ENCODE data around the gene KRTAP10-6. TPM values are rescaled to one million over a fixed set of nuclear protein-coding genes. Genes with fewer than 3 reads are reported as not detected.
"Not testable (repeated sequence)": the region's sequence is repeated elsewhere in the genome, so short reads cannot be mapped to it uniquely, and the experiment has no call there.

Gene KRTAP10-6
- total RNA-seq, 1 experiment from 2014 or later: not detected

DNA sequence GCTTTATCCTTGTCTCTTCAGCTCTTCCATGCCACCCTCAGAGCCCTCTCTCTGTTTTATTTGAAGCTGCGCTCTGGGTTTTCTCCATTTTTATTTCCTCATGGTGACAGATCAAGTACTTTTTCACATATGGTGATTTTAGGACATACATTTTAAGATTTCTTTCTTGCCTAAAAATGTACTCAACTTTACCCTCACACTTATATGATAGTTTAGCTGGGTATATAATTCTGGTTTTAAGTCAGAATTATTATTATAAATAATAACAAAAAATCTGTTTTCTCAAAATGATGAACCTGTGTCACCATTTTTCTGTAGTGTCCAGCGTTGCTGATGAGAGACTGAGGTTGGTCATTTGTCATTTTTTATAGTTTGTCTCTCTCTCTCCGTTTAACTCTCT lies 11.1 kb downstream of the KRTAP10-6 start:
- no peaks in the 10 kb centered on the region for H3K9me3 ChIP-seq (ENCODE audit: low read length)
- H3K9ac ChIP-seq (ENCODE audit: low read length): no peak overlapping the region

DNA sequence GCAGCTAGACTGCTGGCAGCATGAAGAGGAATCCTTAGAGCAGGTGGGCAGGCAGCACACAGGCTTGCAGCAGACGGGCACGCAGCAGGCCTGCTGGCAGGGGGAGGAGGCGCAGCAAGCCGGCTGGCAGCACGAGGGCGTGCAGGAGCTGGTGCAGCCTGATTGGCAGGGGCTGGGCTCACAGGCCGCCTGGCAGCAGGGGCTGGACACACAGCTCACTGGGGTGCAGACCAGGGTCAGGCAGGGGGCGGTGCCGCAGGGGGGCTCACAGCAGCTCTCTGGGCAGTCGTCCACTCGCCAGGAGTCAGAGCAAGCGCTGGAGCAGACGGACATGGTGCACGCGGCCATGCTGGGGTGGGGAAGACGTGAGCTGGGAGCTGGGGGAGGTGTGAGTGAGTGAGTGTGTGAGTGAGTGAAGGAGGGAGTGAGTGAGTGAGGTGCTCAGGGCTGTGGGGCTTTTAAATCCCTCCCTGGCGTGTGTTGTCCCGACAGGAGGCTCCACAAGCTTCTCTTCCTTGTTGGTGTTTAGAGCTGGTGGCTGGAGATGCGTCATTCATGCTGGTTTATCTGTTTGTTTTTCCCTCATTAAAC lies 12.0 kb downstream of the KRTAP10-6 start, which contains the start of gene KRTAP10-5:
KRTAP10-5 (minus strand) TSS at position 374 of the 591 bp plus-strand sequence; CDS start at position 348, 26 bp downstream.
- H2AFZ ChIP-seq (ENCODE audit: low read length); H3K9me2 ChIP-seq (replicated peaks; ENCODE audit: insufficient read depth, low read length); H3K4me3 ChIP-seq (ENCODE audit: low read length); DNase-seq; H3K27me3 ChIP-seq (ENCODE audit: low read length); H3K36me3 ChIP-seq (ENCODE audit: insufficient read depth, low read length); H3K79me2 ChIP-seq (ENCODE audit: low read length); H3K9ac ChIP-seq (ENCODE audit: low read length); H3K27ac ChIP-seq (ENCODE audit: low read length); H3K4me2 ChIP-seq (ENCODE audit: low read depth, low read length, poor library complexity, severe bottlenecking); H4K20me1 ChIP-seq (ENCODE audit: insufficient read depth, low read depth, low read length); H3K4me1 ChIP-seq (ENCODE audit: low read length); H3K9me3 ChIP-seq (ENCODE audit: low read length): not testable (repeated sequence)

More for the DNA sequence above, 11.1 kb downstream of the KRTAP10-6 start:
- Histone ChIP-seq H3K4me2 (ENCODE audit: low read depth, low read length, poor library complexity, severe bottlenecking) (no peak overlapping the region), H4K20me1 (ENCODE audit: insufficient read depth, low read depth, low read length) (no peaks in the 10 kb centered on the region), H3K4me1 (ENCODE audit: low read length) (no peaks in the 10 kb centered on the region), H3K36me3 (ENCODE audit: insufficient read depth, low read length) (no peaks in the 10 kb centered on the region), H3K27ac (ENCODE audit: low read length) (no peak overlapping the region), H3K9me2 (replicated peaks; ENCODE audit: insufficient read depth, low read length) (no peaks in the 10 kb centered on the region), H2AFZ (ENCODE audit: low read length) (no peak overlapping the region), H3K4me3 (ENCODE audit: low read length) (no peak overlapping the region), H3K79me2 (ENCODE audit: low read length) (no peaks in the 10 kb centered on the region), H3K27me3 (ENCODE audit: low read length) (no peaks in the 10 kb centered on the region)
- no peak for DNase-seq

DNA sequence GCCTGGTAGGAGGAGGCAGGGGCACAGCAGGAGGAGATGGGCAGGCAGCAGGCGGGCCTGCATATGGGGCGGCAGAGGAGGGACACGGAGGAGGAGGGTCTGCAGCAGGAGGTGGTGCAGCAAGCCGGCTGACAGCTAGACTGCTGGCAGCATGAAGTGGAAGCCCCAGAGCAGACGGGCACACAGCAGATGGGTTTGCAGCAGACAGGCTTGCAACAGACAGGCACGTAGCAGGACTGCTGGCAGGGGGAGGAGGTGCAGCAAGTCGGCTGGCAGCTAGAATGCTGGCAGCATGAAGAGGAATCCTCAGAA lies 12.5 kb downstream of the KRTAP10-6 start:
- no peak overlapping the region for H3K4me2 ChIP-seq (ENCODE audit: low read depth, low read length, poor library complexity, severe bottlenecking)
- H4K20me1 ChIP-seq (ENCODE audit: insufficient read depth, low read depth, low read length): no peaks in the 10 kb centered on the region
- no peaks in the 10 kb centered on the region for H3K36me3 ChIP-seq (ENCODE audit: insufficient read depth, low read length)
- H3K79me2 ChIP-seq (ENCODE audit: low read length): no peaks in the 10 kb centered on the region
- no peak overlapping the region for H3K27ac ChIP-seq (ENCODE audit: low read length)
- no peaks in the 10 kb centered on the region for H3K9me3 ChIP-seq (ENCODE audit: low read length)
- no peak for DNase-seq
- H3K4me3 ChIP-seq (ENCODE audit: low read length): no peak overlapping the region
- H3K9ac ChIP-seq (ENCODE audit: low read length): no peak overlapping the region
- H3K27me3 ChIP-seq (ENCODE audit: low read length): no peaks in the 10 kb centered on the region
- H2AFZ ChIP-seq (ENCODE audit: low read length): no peak overlapping the region
- no peaks in the 10 kb centered on the region for H3K9me2 ChIP-seq (replicated peaks; ENCODE audit: insufficient read depth, low read length)
- H3K4me1 ChIP-seq (ENCODE audit: low read length): no peaks in the 10 kb centered on the region

DNA sequence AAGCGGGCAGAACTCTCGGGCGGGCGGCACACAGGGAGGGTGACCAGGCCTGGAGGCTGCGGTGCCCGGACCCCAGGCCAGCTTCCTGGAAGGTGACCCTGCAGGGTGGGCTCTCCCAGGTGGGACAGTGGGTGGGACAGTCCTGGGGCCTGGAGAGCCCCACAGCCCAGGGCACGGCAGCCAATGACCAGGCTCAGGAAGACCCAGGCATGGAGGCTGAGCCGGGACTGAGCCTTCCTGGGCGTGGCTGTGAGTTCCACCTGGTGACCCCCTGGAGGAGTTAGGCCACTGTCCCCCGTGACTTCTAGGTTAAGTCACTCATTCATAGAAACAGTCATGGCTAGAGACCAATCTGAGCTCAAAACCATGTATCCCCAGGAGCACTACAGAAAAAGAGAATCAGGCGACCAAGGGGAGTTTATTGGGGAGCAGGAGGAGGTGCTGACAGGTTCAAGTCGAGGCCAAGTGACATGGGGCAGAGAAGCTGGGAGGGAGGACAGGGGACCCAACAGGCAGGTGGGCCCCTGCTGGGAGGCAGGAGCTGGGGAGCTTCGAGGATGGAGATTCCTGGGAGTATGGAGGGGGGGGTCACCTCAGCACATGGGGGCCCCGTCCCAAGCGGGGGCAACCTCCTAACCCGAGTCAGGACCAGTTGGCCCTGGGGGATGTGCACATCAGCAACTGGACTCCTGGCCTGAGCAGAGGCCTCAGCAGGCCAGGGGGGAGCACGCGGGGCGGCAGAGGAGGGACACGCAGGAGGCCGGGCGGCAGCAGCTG lies 13.1 kb downstream of the KRTAP10-6 start:
- Histone ChIP-seq H2AFZ (ENCODE audit: low read length) (no peak overlapping the region), H4K20me1 (ENCODE audit: insufficient read depth, low read depth, low read length) (no peaks in the 10 kb centered on the region), H3K9me2 (replicated peaks; ENCODE audit: insufficient read depth, low read length) (no peaks in the 10 kb centered on the region), H3K4me1 (ENCODE audit: low read length) (no peaks in the 10 kb centered on the region), H3K9ac (ENCODE audit: low read length) (no peak overlapping the region), H3K79me2 (ENCODE audit: low read length) (no peaks in the 10 kb centered on the region), H3K9me3 (ENCODE audit: low read length) (no peaks in the 10 kb centered on the region), H3K27ac (ENCODE audit: low read length) (no peak overlapping the region), H3K27me3 (ENCODE audit: low read length) (no peaks in the 10 kb centered on the region), H3K36me3 (ENCODE audit: insufficient read depth, low read length) (no peaks in the 10 kb centered on the region), H3K4me2 (ENCODE audit: low read depth, low read length, poor library complexity, severe bottlenecking) (no peak overlapping the region), H3K4me3 (ENCODE audit: low read length) (no peak overlapping the region)
- DNase-seq: no peak

DNA sequence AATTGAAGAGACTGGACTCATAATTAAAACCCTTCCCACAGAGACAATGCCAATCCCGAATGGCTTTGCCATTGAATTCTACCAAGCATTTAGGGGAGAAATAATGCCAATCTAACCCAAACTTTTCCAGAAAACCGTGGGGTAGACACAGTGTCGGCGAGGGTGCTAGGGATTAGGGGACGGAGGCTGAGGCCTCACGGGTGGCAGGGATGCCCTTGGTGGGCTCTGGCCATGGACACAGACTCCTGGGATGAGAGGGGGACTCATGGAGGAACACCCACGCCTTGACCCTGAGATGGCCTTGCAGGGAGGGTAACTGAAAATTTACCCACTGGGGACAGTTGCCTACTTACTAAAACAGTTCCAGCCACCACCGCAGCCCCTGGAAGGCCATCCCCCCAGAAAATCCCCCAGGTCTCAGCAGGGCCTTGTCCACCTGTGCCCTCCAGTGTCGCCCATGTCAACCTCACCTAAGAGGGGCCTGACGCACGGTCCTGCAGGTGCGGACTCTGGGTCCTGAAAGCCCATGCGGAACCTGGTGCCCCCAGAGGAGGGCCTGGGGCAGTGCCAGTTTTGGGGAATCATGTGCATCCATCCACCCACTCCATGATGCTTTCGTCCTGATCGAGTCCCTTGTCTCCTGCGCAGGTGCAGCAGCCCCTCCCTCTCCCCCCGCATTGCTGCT lies 13.8 kb downstream of the KRTAP10-6 start:
- Histone ChIP-seq H4K20me1 (ENCODE audit: insufficient read depth, low read depth, low read length) (no peaks in the 10 kb centered on the region), H3K27me3 (ENCODE audit: low read length) (no peaks in the 10 kb centered on the region), H3K36me3 (ENCODE audit: insufficient read depth, low read length) (no peaks in the 10 kb centered on the region), H3K4me2 (ENCODE audit: low read depth, low read length, poor library complexity, severe bottlenecking) (no peak overlapping the region), H3K27ac (ENCODE audit: low read length) (no peak overlapping the region), H3K9me3 (ENCODE audit: low read length) (no peaks in the 10 kb centered on the region), H3K9me2 (replicated peaks; ENCODE audit: insufficient read depth, low read length) (no peaks in the 10 kb centered on the region), H2AFZ (ENCODE audit: low read length) (no peak overlapping the region), H3K4me3 (ENCODE audit: low read length) (no peak overlapping the region), H3K79me2 (ENCODE audit: low read length) (no peaks in the 10 kb centered on the region), H3K9ac (ENCODE audit: low read length) (no peak overlapping the region), H3K4me1 (ENCODE audit: low read length) (no peaks in the 10 kb centered on the region)
- no peak for DNase-seq

DNA sequence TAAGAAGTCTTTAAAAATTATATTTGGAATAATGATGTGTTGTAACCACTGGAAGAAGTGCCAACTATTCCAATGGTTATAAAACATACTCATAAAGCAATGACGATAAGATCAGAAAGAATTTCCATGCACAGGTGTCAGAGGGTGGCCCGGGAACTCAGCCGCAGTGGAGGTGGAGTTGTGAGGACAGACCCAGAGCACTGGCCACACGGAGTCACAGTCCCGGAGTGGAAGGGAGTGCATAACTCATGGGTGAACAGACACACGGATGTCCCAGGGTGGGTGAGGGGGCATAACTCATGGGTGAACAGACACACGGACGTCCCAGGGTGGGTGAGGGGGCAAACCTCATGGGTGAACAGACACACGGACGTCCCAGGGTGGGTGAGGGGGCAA lies 16.3 kb downstream of the KRTAP10-6 start:
- no peak for DNase-seq
- H3K27me3 ChIP-seq (ENCODE audit: low read length): no peaks in the 10 kb centered on the region
- no peaks in the 10 kb centered on the region for H3K9me2 ChIP-seq (replicated peaks; ENCODE audit: insufficient read depth, low read length)
- no peaks in the 10 kb centered on the region for H4K20me1 ChIP-seq (ENCODE audit: insufficient read depth, low read depth, low read length)
- no peak overlapping the region for H3K27ac ChIP-seq (ENCODE audit: low read length)
- H3K4me3 ChIP-seq (ENCODE audit: low read length): no peak overlapping the region
- H3K79me2 ChIP-seq (ENCODE audit: low read length): no peaks in the 10 kb centered on the region
- no peaks in the 10 kb centered on the region for H3K4me1 ChIP-seq (ENCODE audit: low read length)
- no peaks in the 10 kb centered on the region for H3K9me3 ChIP-seq (ENCODE audit: low read length)
- no peak overlapping the region for H3K4me2 ChIP-seq (ENCODE audit: low read depth, low read length, poor library complexity, severe bottlenecking)
- H3K36me3 ChIP-seq (ENCODE audit: insufficient read depth, low read length): no peaks in the 10 kb centered on the region
- H2AFZ ChIP-seq (ENCODE audit: low read length): no peak overlapping the region
- H3K9ac ChIP-seq (ENCODE audit: low read length): no peak overlapping the region

DNA sequence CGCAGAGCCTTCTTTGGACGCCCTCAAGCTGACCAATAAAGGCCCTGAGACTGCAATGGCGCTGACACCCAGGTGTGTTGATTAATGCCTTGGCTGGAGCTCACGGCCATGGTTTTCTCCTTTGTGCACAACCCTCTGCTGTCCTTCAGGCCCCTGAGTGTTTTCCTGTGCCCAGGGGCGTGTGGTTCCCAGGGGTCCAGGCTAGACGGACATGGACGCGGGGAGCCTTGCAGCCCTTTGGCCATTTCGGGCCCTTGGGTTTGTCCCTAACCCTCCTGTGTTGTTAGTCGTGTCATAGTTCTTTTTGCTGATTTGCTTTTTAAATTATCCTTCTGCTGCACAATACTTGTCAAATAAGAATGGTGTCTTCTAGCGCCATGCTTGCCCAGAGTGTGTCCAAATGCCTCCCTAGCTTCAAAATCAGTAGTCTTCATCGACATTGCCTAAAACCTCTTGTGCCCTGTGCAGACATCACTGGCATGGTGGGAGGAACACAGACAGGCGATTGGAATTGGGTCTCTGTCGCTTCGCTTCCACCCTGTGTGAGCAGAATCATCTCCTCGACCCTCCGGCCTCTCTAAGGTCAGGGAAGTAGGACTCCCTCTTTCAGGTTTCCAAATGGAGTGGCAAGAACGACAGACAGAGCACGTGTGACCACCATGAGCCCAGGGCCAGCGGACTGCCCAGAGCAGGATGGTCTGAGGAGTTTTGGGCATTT lies 16.8 kb downstream of the KRTAP10-6 start:
- Histone ChIP-seq H3K27ac (ENCODE audit: low read length) (no peak overlapping the region), H3K9ac (ENCODE audit: low read length) (no peak overlapping the region), H3K4me2 (ENCODE audit: low read depth, low read length, poor library complexity, severe bottlenecking) (no peak overlapping the region), H3K27me3 (ENCODE audit: low read length) (no peaks in the 10 kb centered on the region), H3K79me2 (ENCODE audit: low read length) (no peaks in the 10 kb centered on the region), H3K4me1 (ENCODE audit: low read length) (no peaks in the 10 kb centered on the region), H4K20me1 (ENCODE audit: insufficient read depth, low read depth, low read length) (no peaks in the 10 kb centered on the region), H3K36me3 (ENCODE audit: insufficient read depth, low read length) (no peaks in the 10 kb centered on the region), H3K4me3 (ENCODE audit: low read length) (no peak overlapping the region), H2AFZ (ENCODE audit: low read length) (no peak overlapping the region), H3K9me2 (replicated peaks; ENCODE audit: insufficient read depth, low read length) (no peaks in the 10 kb centered on the region), H3K9me3 (ENCODE audit: low read length) (no peaks in the 10 kb centered on the region)
- DNase-seq: no peak

Data from Karpas-422 (cell line).